DOHH2 (cell line): ENCODE measurements around the gene RNASEH2C.
A peak's percentile ranks its signal among the peaks of the same experiment; 100 is the strongest.
"Not testable (repeated sequence)": the region's sequence is repeated elsewhere in the genome, so short reads cannot be mapped to it uniquely, and the experiment has no call there.

Source experiments
- H3F3A ChIP-seq: fragments of 200-600 bp; sonication (generic), shearing (Covaris generic); 2 replicates; pipeline ENCODE4 v1.6.0; 2016; ENCODE audit warnings: antibody characterized with exemption, mild to moderate bottlenecking; ENCODE audit not compliant: control insufficient read depth, insufficient read depth
- H3K27ac ChIP-seq: fragments of 200-600 bp; sonication (generic); 2 replicates; pipeline ENCODE4 v1.5.1; 2014; ENCODE audit warnings: low read depth, mild to moderate bottlenecking, low read length, moderate library complexity
- H3K27me3 ChIP-seq: fragments of 200-600 bp; sonication (generic); 2 replicates; pipeline ENCODE4 v1.6.1; 2014; ENCODE audit warnings: mild to moderate bottlenecking, low read length, mixed read lengths; ENCODE audit not compliant: control insufficient read depth
- H3K36me3 ChIP-seq: fragments of 200-600 bp; sonication (generic); 2 replicates; pipeline ENCODE4 v1.6.1; 2014; ENCODE audit warnings: mild to moderate bottlenecking, low read length, moderate library complexity, mixed read lengths; ENCODE audit not compliant: control insufficient read depth
- H3K4me1 ChIP-seq: fragments of 200-600 bp; sonication (generic); 2 replicates; pipeline ENCODE4 v1.6.1; 2014; ENCODE audit warnings: mild to moderate bottlenecking, low read length, mixed read lengths; ENCODE audit not compliant: control insufficient read depth
- H3K4me2 ChIP-seq: fragments of 200-600 bp; sonication (generic); 2 replicates; pipeline ENCODE4 v1.6.0; 2014; ENCODE audit warnings: mild to moderate bottlenecking, low read length, moderate library complexity
- H3K4me3 ChIP-seq: fragments of 200-600 bp; sonication (generic); 2 replicates; pipeline ENCODE4 v1.5.1; 2014; ENCODE audit warnings: mild to moderate bottlenecking, low read length, mixed read lengths
- H3K79me2 ChIP-seq: fragments of 200-600 bp; sonication (generic); 2 replicates; pipeline ENCODE4 v1.6.1; 2014; ENCODE audit warnings: mild to moderate bottlenecking, low read length, mixed read lengths; ENCODE audit not compliant: control insufficient read depth
- H3K9me2 ChIP-seq: fragments of 200-600 bp; sonication (generic); replicated peaks from 2 replicates; pipeline ENCODE4 v1.6.1; 2014; ENCODE audit warnings: mild to moderate bottlenecking, low read length, mixed read lengths; ENCODE audit not compliant: control insufficient read depth
- H3K9me3 ChIP-seq: fragments of 200-600 bp; sonication (generic); 2 replicates; pipeline ENCODE4 v1.6.1; 2014; ENCODE audit warnings: antibody characterized with exemption, low read length, mixed read lengths; ENCODE audit not compliant: control insufficient read depth, insufficient read depth
- H4K20me1 ChIP-seq: fragments of 200-600 bp; sonication (generic); 2 replicates; pipeline ENCODE4 v1.6.0; 2014; ENCODE audit warnings: low read depth, mild to moderate bottlenecking, antibody characterized with exemption, low read length, moderate library complexity; ENCODE audit not compliant: control insufficient read depth, insufficient read depth
- EZH2phosphoT487 ChIP-seq: fragments of 200-600 bp; sonication (generic); IDR thresholded peaks from 2 replicates; pipeline ENCODE4 v1.6.1; 2017; ENCODE audit warnings: borderline replicate concordance, mild to moderate bottlenecking, antibody characterized with exemption, low read length, moderate library complexity, mixed read lengths
- TF ChIP-seq, protein P1 (sequence below): fragments of 200-600 bp; sonication (generic); IDR thresholded peaks from one replicate; pipeline ENCODE4 v1.5.1; 2014; ENCODE audit warnings: antibody characterized with exemption, mild to moderate bottlenecking, low read depth, low read length; ENCODE audit not compliant: poor library complexity, severe bottlenecking

The RNASEH2C gene

DNA sequence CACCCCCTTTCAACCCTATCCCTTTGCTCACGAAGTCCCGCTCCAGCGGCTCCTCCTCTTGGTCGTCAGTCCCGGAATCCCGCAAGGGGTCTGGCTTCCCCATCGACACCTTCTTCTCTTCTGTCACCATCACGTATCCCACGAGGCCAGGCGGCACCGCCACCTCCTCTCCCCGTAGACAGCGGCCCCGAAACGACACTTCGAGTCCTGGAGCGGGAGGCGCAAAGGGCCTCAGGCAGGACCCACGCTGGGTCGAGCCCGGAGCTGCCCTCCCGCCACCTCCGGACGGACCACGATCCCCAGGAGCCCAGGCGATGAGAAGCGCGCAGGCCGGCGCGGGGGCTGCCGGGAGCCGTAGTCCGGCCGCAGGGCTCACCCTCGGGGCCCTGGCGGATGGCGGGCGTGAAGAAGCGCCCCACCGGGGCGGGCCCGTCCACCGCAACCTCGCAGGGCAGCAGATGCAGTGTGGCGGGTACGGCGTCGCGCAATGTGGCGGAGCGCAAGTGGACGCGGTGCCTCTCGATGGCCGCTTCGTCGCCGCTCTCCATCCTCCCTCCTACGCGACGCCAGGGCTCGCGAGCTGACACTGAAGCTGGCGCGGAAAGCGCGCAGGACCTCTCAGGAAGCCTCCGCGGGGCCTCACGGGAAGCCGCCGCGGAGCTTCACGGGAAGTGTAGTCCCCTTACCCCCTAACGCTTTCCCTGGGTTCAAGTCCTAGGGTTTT is at the start of gene RNASEH2C:
Gene RNASEH2C (minus strand): TSS at position 588 of the 724 bp plus-strand sequence. CDS start 40 bp downstream, at position 548.
- H3K27ac ChIP-seq: peak within 1 kb of the TSS; percentile 59
- no peaks in the 10 kb centered on the region for H3K9me3 ChIP-seq
- peak within 1 kb of the TSS; percentile 84 for H3K4me2 ChIP-seq
- H3F3A ChIP-seq: peaks cover 7% of the 10 kb centered on the region; the same call in 1 of the 2 replicates
- peaks cover 33% of the 10 kb centered on the region for H3K79me2 ChIP-seq
- no peaks in the 10 kb centered on the region for H4K20me1 ChIP-seq
- H3K36me3 ChIP-seq: peaks cover 48% of the 10 kb centered on the region
- TF ChIP-seq, protein P1, sequence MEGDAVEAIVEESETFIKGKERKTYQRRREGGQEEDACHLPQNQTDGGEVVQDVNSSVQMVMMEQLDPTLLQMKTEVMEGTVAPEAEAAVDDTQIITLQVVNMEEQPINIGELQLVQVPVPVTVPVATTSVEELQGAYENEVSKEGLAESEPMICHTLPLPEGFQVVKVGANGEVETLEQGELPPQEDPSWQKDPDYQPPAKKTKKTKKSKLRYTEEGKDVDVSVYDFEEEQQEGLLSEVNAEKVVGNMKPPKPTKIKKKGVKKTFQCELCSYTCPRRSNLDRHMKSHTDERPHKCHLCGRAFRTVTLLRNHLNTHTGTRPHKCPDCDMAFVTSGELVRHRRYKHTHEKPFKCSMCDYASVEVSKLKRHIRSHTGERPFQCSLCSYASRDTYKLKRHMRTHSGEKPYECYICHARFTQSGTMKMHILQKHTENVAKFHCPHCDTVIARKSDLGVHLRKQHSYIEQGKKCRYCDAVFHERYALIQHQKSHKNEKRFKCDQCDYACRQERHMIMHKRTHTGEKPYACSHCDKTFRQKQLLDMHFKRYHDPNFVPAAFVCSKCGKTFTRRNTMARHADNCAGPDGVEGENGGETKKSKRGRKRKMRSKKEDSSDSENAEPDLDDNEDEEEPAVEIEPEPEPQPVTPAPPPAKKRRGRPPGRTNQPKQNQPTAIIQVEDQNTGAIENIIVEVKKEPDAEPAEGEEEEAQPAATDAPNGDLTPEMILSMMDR: no peak
- no peak for TF ChIP-seq EZH2phosphoT487
- H3K4me3 ChIP-seq: peak within 1 kb of the TSS; percentile 93
- no peaks in the 10 kb centered on the region for H3K9me2 ChIP-seq
- no peaks in the 10 kb centered on the region for H3K27me3 ChIP-seq
- peaks cover 20% of the 10 kb centered on the region for H3K4me1 ChIP-seq

DNA sequence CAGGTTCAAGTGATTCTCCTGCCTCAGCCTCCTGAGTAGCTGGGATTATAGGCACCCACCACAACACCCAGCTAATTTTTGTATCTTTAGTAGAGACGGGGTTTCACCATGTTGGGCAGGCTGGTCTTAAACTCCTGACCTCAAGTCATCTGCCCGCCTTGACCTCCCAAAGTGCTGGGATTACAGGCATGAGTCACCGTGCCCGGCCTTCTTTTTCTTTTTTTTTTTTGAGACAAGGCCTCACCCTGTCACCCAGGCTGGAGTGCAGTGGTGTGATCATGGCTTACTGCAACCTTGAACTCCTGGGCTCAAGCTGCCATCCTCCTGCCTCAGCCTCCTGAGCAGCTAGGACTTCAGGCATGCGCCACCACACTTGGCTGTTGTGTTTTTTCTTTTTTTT is 47.2 kb upstream of the RNASEH2C start:
- H3K4me2 ChIP-seq, H3K27ac ChIP-seq, H3K9me3 ChIP-seq, H3F3A ChIP-seq, H3K4me1 ChIP-seq, H3K4me3 ChIP-seq, H3K27me3 ChIP-seq, H3K36me3 ChIP-seq, H3K79me2 ChIP-seq, H4K20me1 ChIP-seq, H3K9me2 ChIP-seq: not testable (repeated sequence)

DNA sequence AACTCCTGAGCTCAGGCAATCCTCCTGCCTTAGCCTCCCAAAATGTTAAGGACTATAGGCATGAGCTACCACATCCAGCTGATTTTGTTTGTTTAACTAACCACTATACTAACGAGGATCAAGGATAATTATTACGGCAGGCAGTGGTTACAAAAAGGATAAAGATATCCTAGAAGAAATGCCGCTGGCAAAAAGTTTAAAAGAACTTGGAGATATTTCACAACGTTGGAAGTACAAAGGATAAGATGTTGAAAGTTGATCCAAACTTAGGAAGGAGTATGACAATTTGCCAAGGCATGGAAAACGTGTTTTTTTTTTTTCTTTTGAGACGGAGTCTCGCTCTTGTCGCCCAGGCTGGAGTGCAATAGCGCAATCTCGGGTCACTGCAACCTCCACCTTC is 46.8 kb upstream of the RNASEH2C start:
- H3K9me2 ChIP-seq: no peaks in the 10 kb centered on the region
- no peak for TF ChIP-seq EZH2phosphoT487
- TF ChIP-seq, protein P1: no peak

DNA sequence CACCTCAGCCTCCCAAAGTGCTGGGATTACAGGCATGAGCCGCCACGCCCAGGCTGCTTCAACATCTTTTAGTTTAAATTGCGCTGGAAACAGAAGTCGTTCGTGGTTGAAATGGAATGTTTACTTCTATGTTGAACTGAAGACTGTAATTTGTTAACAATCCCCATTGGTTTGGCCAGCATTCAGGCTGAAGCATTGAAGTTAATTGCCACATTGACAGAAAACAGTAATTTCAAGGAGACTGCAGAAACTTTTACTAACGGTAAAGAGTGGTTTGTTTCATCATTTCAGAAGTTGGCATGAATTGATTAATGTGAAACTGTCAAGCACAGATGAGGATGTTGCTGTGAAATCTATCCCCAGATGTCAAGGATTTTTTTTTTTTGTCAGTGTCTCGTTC is 45.9 kb upstream of the RNASEH2C start:
- Histone ChIP-seq H3K36me3 (no peaks in the 10 kb centered on the region), H3K9me3 (no peaks in the 10 kb centered on the region), H3K4me1 (peaks cover 7% of the 10 kb centered on the region), H3K4me3 (no peak overlapping the region), H3K79me2 (no peaks in the 10 kb centered on the region), H3K4me2 (no peak overlapping the region), H3F3A (no peaks in the 10 kb centered on the region), H3K9me2 (no peaks in the 10 kb centered on the region), H3K27ac (no peak overlapping the region), H3K27me3 (no peaks in the 10 kb centered on the region), H4K20me1 (no peaks in the 10 kb centered on the region)
- TF ChIP-seq, protein P1: no peak
- TF ChIP-seq EZH2phosphoT487: no peak

More for the DNA sequence above, 46.8 kb upstream of the RNASEH2C start:
- Histone ChIP-seq H3K4me3 (no peak overlapping the region), H3K9me3 (no peaks in the 10 kb centered on the region), H3K36me3 (no peaks in the 10 kb centered on the region), H3K4me2 (no peak overlapping the region), H3K27ac (no peak overlapping the region), H3K79me2 (no peaks in the 10 kb centered on the region), H3F3A (peaks cover 3% of the 10 kb centered on the region; the same call in 1 of the 2 replicates), H3K27me3 (no peaks in the 10 kb centered on the region), H3K4me1 (peaks cover 7% of the 10 kb centered on the region), H4K20me1 (no peaks in the 10 kb centered on the region)
